Prostate gland (tissue), 2 donors: ENCODE results near the gene BBS9.

Experiments used
- CTCF ChIP-seq, 4 experiments: fragments of 200-600 bp in 2 of 4; fragments of 450-650 bp in 2 of 4; sonication (generic) in 2 of 4; IDR thresholded peaks; 1 replicate in 3 of 4; 2 replicates in 1 of 4; pipeline ENCODE4 v1.5.1; 2016 to 2019; ENCODE audit warnings: antibody characterized with exemption in 4 of 4, mild to moderate bottlenecking in 2 of 4, moderate library complexity in 2 of 4
- POLR2AphosphoS5 ChIP-seq: sonication (generic); formaldehyde crosslinking; IDR thresholded peaks from one replicate; pipeline ENCODE4 v1.6.1; 2017; ENCODE audit warnings: antibody characterized with exemption

- no peak for TF ChIP-seq CTCF (IDR thresholded peaks at IDR 0.05)
- TF ChIP-seq POLR2AphosphoS5: no peak
These were observed 107.7 kb downstream of the BBS9 start for GRCh38 chr7:33237036-33237435.
